Spleen (tissue), 11 donors: ENCODE measurements around the gene GSTA2. TPM values are rescaled to one million over a fixed set of nuclear protein-coding genes. Genes with fewer than 3 reads are reported as not detected.
"Not testable (repeated sequence)": the region's sequence is repeated elsewhere in the genome, so short reads cannot be mapped to it uniquely, and the experiment has no call there.

Experiments used
- DNase-seq: peaks from one replicate; pipeline ENCODE4 v3.0.0-alpha.2; 2020
- H3K27ac ChIP-seq, 8 donors: fragments of 200-600 bp; sonication (generic) in 7 of 8; 1 replicate in 4 of 8; 2 replicates in 4 of 8; pipeline versions ENCODE4 v1.5.0 to v1.8.0; 2016 to 2021; ENCODE audit warnings: inconsistent platforms in 4 of 8, mild to moderate bottlenecking in 4 of 8, moderate library complexity in 1 of 8
- H3K27me3 ChIP-seq, 7 donors: fragments of 200-600 bp; sonication (generic) in 6 of 7; replicated peaks in 1 of 7; 1 replicate in 4 of 7; 2 replicates in 3 of 7; pipeline versions ENCODE4 v1.5.0 to v1.8.0; 2016 to 2021; ENCODE audit warnings: inconsistent platforms in 3 of 7, mild to moderate bottlenecking in 1 of 7
- H3K36me3 ChIP-seq, 6 donors: fragments of 200-600 bp; sonication (generic) in 5 of 6; 1 replicate in 4 of 6; 2 replicates in 2 of 6; pipeline versions ENCODE4 v1.5.0 to v1.8.0; 2016 to 2021; ENCODE audit warnings: inconsistent platforms in 2 of 6
- H3K4me1 ChIP-seq, 6 donors: fragments of 200-600 bp; sonication (generic) in 5 of 6; 1 replicate in 3 of 6; 2 replicates in 3 of 6; pipeline versions ENCODE4 v1.5.0 to v1.8.0; 2016 to 2021; ENCODE audit warnings: inconsistent platforms in 3 of 6
- H3K4me3 ChIP-seq, 8 donors: fragments of 200-600 bp; sonication (generic) in 7 of 8; 1 replicate in 4 of 8; 2 replicates in 4 of 8; pipeline versions ENCODE4 v1.5.0 to v1.8.0; 2016 to 2021; ENCODE audit warnings: inconsistent platforms in 4 of 8, mild to moderate bottlenecking in 4 of 8, moderate library complexity in 2 of 8
- H3K9me3 ChIP-seq, 8 donors: fragments of 200-600 bp; sonication (generic) in 7 of 8; 1 replicate in 4 of 8; 2 replicates in 4 of 8; pipeline versions ENCODE4 v1.5.0 to v1.8.0; 2016 to 2021; ENCODE audit warnings: inconsistent platforms in 4 of 8
- CTCF ChIP-seq, 11 experiments: fragments of 200-600 bp in 7 of 11; fragments of 450-650 bp in 4 of 11; sonication (generic) in 4 of 11; IDR thresholded peaks in 8 of 11; conservative IDR thresholded peaks in 3 of 11; 1 replicate in 7 of 11; 2 replicates in 4 of 11; pipeline versions ENCODE4 v1.4.0 to v1.8.0; 2016 to 2021; ENCODE audit warnings: antibody characterized with exemption in 11 of 11, inconsistent platforms in 4 of 11, mild to moderate bottlenecking in 1 of 11
- POLR2A ChIP-seq, 3 donors: fragments of 450-650 bp; IDR thresholded peaks; one replicate each; pipeline ENCODE4 v1.5.1; 2017; ENCODE audit warnings: antibody characterized with exemption in 3 of 3, mild to moderate bottlenecking in 1 of 3
- POLR2AphosphoS5 ChIP-seq, 3 donors: sonication (generic); formaldehyde crosslinking; IDR thresholded peaks; one replicate each; pipeline ENCODE4 v1.5.1; 2017; ENCODE audit warnings: antibody characterized with exemption in 3 of 3
- WGBS, 5 donors: extraction: QIAGEN DNeasy Blood & Tissue Kit in 3 of 5; methylation state at CpG; one replicate each; pipeline versions ENCODE4 v1.1.5 to v1.1.7; 2013 to 2018; 5-methylcytosine and 5-hydroxymethylcytosine counted together
- intact Hi-C: fragments of 100-400 bp; cut with DNase I; formaldehyde crosslinking; loops from one replicate; pipeline ENCODE4 v1.15.0; 2023; ENCODE audit warnings: low total_unique reads
- polyA plus RNA-seq, 3 donors: library from polyadenylated mRNA; stranded (reverse); fragments of 200-250 nt; gene quantifications; one replicate each; pipeline ENCODE4 v1.2.1, GENCODE V29; 2013
- total RNA-seq, 7 donors: library from RNA; depleted of rRNA in 3 of 7; stranded (reverse); fragments of >200 nt in 3 of 7; fragmentation: NEBNext Ultra II Directional in 4 of 7; extraction: Animal tissue kit (Norgen Biotek cat#: 25700) in 4 of 7; gene quantifications; one replicate each; pipeline versions ENCODE4 v1.1.0 to v1.2.1, GENCODE V29; 2016 to 2021
- donor health status: healthy with polysubstance abuse.
- donor health status: DM: no; HTN: no; CAD: no; lungs with moderate emphysema.
- donor health status: DM: no; HTN: no; CAD: no.
- donor health status: Bipolar disorder and iron deficiency.
- donor health status: healthy.
- donor health status: DM: no; HTN: no; CAD: no.
- donor health status: DM: yes; HTN: yes; CAD: no.

Gene GSTA2
- total and polyA plus RNA-seq, 10 donors = not detected

- WGBS, 5 donors = 80 to 92% (median 88%) methylated on average over 3 of the region's 3 CpGs
- intact Hi-C loops = no loop called here
- TF ChIP-seq POLR2A (IDR thresholded peaks at IDR 0.05) (no peak), POLR2AphosphoS5 (IDR thresholded peaks at IDR 0.05) (no peak), CTCF (IDR thresholded peaks at IDR 0.05 in 8 of 11, conservative IDR thresholded peaks at IDR 0.05 in 3 of 11) (no peak)
Observed at GRCh38 chr6:52754443-52754842, 8.8 kb downstream of the GSTA2 start.

GRCh38 chr6:52753137-52753536, 10.1 kb downstream of the GSTA2 start:
- H3K4me1 ChIP-seq, H3K27me3 ChIP-seq, H3K4me3 ChIP-seq, H3K27ac ChIP-seq, H3K36me3 ChIP-seq, DNase-seq, intact Hi-C loops: not testable (repeated sequence)
- H3K9me3 ChIP-seq = peaks cover 0 to 14% (median 0%) of the 10 kb centered on the region in 8 donors
- WGBS, 5 donors = 87 to 98% (median 92%) methylated on average over 2 of the region's 2 CpGs

More at GRCh38 chr6:52754443-52754842, 8.8 kb downstream of the GSTA2 start:
- H3K27ac ChIP-seq = no peak overlapping the region
- peaks cover 0 to 5% (median 0%) of the 10 kb centered on the region in 7 donors for H3K27me3 ChIP-seq
- H3K9me3 ChIP-seq = peaks cover 0 to 14% (median 0%) of the 10 kb centered on the region in 8 donors
- H3K4me1 ChIP-seq = no peaks in the 10 kb centered on the region
- H3K4me3 ChIP-seq = no peak overlapping the region
- DNase-seq = no peak
- no peaks in the 10 kb centered on the region for H3K36me3 ChIP-seq

- Histone ChIP-seq H3K27me3 (peaks cover 0 to 5% (median 0%) of the 10 kb centered on the region in 7 donors), H3K36me3 (no peaks in the 10 kb centered on the region), H3K4me1 (no peaks in the 10 kb centered on the region), H3K27ac (no peak overlapping the region), H3K9me3 (peaks cover 0 to 14% (median 0%) of the 10 kb centered on the region in 8 donors), H3K4me3 (no peak overlapping the region)
- intact Hi-C loops = no loop called here
- TF ChIP-seq CTCF (IDR thresholded peaks at IDR 0.05 in 8 of 11, conservative IDR thresholded peaks at IDR 0.05 in 3 of 11) (no peak), POLR2AphosphoS5 (IDR thresholded peaks at IDR 0.05) (no peak), POLR2A (IDR thresholded peaks at IDR 0.05) (no peak)
- no peak for DNase-seq
Observed at GRCh38 chr6:52752310-52752709, 11.0 kb downstream of the GSTA2 start.

GRCh38 chr6:52749556-52750152, 13.6 kb downstream of the GSTA2 start:
- Histone ChIP-seq H3K27ac (no peak overlapping the region), H3K4me1 (no peaks in the 10 kb centered on the region), H3K27me3 (peaks cover 0 to 4% (median 0%) of the 10 kb centered on the region in 7 donors), H3K9me3 (peaks cover 0 to 14% (median 0%) of the 10 kb centered on the region in 8 donors), H3K36me3 (no peaks in the 10 kb centered on the region), H3K4me3 (no peak overlapping the region)
- intact Hi-C loops = no loop called here
- 63 to 85% (median 69%) methylated on average over 2 of the region's 2 CpGs for WGBS, 5 donors
- no peak for DNase-seq
- TF ChIP-seq CTCF (IDR thresholded peaks at IDR 0.05 in 8 of 11, conservative IDR thresholded peaks at IDR 0.05 in 3 of 11) (no peak), POLR2A (IDR thresholded peaks at IDR 0.05) (no peak), POLR2AphosphoS5 (IDR thresholded peaks at IDR 0.05) (no peak)

GRCh38 chr6:52747301-52747700, 16.0 kb downstream of the GSTA2 start:
- DNase-seq, H3K27ac ChIP-seq, H3K27me3 ChIP-seq, H3K4me1 ChIP-seq, intact Hi-C loops, H3K36me3 ChIP-seq, H3K4me3 ChIP-seq: not testable (repeated sequence)
- peaks cover 0 to 14% (median 0%) of the 10 kb centered on the region in 8 donors for H3K9me3 ChIP-seq
- WGBS, 5 donors = 67 to 81% (median 78%) methylated on average over 3 of the region's 3 CpGs
